GM18499 (cell line): ENCODE results near the gene SERPINB1.
"Not testable (repeated sequence)": the region's sequence is repeated elsewhere in the genome, so short reads cannot be mapped to it uniquely, and the experiment has no call there.

ENCODE experiments used
- ATAC-seq: cut with Tn5 transposase; IDR thresholded peaks from one replicate; pipeline ENCODE4 v1.9.1; 2021; ENCODE audit warnings: moderate number of reproducible peaks; ENCODE audit not compliant: insufficient read depth, unreplicated experiment

The SERPINB1 gene

DNA sequence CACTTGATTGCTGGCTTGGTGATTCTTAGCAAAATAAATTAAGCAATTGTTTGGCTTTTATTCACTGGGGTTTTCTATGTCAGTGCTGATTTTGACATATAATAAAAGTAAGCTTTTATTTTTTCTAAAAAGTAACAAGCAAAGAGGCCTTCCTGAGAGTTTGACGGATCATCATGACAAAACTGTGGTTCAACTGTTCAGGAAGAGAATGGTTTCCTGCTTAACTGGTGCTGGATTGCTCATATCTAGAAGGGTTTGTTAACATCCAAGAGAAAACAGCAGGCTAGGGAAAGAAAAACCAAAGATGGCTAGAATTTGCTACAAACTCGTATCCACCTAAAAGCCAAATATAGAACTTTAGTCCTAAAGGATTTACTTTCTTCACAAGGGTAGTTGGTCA, 21.2 kb downstream of the SERPINB1 start:
- ATAC-seq: no peak

DNA sequence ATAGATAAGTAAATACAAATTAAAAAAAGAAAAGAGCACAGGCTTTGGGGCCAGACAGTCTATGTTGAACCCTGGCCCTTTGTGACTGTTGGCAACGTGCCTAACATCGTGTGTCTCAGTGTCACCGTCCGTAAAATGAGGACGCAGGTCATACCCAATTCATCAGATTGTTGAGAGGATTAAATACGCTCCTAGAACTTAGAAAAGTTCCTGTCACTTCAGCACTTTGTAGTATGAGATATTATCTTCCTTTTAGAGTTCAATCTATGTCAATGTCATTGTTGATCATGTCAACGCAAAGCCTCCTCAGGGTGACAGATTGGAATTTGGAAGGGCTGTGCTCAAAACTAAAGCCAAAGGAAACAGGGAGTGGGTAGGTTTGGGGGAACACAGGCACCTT, 21.7 kb downstream of the SERPINB1 start:
- no peak for ATAC-seq

DNA sequence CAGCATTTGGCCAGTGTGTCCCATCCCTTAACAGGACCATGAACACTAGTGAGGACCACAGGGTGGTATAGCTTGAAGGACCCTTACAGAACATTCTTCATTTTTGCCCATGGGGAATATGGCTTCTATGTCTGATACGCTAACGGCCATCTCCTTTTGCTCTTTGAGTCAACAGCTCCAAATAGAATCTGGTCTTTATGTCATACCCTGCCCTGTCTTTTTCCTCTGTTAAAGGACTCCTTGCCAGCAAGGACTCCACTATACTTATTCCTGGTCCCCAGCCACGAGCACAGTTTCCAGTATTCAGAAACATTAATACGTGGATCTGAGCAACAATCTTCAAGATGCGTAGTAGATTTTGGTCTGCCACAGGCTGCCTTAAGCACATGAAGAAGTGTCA, 22.5 kb downstream of the SERPINB1 start:
- ATAC-seq: no peak

DNA sequence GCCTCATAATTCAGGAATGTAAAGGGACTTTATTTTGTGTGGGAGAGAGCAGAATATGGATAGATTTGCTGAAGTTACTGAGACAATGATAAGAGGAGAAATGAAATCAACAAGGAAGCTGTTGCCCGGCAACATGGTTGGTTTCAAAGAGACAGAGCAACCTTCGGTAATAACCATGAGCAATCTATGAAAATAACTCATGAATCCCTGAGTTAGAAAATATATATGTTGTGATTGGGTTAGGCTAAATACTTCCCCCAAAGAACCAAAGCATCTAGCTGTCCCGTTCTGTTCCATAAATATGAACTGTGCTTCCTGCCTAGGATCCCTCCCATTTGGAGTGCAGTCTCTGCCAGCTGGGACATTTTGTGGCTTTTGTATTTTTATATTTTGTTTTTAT, 23.1 kb downstream of the SERPINB1 start:
- ATAC-seq: no peak

DNA sequence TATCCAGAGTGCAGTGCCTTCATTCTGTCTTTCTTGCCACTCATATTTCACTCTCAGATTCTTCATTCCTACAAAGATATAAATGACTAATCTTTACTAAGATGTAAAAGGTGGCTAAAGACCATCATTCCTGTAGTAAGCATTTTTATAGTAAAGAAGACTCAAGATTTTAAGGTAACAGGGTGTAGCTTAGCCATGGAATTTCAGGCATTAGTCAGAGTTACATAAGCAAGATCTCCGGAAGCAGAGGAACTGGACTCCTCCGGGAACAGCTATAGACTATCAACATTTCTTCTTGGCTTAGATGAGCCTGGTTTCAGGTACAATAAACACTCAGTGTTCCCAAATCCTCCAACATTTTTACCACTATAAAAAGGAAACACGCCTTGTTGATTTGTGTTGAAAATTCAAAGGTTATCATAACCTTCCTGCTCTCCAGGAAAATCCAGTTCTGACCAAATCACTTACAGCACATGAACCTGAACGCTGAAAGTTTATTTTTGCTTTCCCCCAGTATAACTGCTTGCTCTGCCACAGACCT, 23.7 kb downstream of the SERPINB1 start:
- ATAC-seq: no peak

DNA sequence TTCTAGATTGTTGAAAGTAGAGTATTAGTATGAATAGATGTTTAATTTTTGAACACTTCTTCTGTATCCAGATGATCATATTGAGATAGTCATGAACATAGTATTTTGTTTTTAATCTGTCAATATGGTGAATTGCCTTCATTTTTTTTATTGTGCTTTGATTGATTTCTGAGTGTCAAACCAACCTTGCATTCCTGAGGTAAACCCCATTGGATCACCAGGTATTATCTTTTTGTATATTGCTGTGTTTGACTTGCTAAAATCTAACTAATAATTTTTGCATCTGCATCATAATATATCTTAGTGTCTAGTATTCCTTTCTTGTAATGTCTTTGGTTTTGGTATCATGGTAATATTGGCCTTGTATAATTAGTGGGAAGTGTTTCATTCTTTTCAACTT, 25.5 kb downstream of the SERPINB1 start:
- no peak for ATAC-seq

DNA sequence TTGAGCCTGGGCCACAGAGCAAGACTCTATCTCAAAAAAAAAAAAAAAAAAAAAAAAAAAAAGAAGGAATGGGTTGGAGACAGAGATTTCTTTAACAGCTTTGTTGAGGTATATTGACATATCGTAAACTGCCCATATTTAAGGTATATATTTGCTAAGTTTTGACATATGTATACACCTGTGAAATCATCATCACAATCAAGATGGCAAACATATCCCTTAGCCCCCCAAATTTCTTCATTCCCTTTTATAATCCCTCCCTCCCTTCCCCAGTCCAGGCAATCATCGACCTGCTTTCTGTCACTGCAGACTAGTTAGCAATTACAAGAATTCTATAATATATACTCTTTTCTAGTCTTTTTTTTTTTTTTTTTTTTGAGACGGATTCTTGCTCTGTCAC, 29.0 kb downstream of the SERPINB1 start:
- no peak for ATAC-seq

DNA sequence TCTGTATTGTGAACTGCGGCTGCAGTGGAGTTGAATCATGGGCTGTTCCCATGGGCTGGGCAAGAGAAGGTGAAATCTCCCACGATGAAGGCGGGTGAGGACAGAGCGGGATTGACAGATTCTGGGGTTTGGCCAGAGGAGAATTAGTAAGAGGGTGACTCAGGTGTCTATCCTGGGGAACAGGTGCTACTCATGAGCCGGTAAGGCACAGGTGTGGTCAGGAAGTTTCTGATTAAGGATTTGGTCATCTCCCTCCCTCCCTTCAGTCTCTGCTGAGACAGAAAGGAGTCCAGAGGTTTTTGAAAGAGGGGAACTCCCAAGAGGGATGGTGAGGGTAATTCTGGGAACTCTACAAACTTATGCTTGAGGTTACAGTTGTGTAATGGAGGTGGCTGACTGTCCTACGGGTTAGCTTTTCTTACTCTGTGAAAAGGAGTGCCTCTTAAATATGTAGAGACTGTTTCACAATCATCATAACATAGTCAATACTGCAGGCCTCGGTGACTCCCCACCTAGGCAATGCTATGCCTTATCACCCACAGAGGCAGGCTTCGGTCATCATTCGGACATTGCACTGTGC, 31.5 kb downstream of the SERPINB1 start:
- no peak for ATAC-seq

DNA sequence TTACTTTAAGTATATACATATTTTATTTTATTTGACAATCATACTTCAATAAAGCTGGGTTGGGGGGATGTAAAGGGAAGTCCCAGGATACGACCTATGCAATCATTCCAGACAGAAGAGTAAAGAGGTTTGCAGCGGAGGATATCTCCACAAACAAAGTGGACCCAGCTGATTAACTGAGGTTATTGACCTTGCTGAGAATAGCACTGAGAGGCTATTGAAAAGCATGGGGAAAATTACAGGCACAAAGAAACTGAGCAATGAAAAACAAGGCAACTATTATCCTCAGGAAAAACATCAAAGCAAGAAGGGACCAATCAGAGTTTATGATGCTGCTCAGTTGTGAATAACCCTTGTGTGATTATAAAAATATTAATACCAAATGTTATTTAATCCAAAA, 32.6 kb downstream of the SERPINB1 start:
- no peak for ATAC-seq

DNA sequence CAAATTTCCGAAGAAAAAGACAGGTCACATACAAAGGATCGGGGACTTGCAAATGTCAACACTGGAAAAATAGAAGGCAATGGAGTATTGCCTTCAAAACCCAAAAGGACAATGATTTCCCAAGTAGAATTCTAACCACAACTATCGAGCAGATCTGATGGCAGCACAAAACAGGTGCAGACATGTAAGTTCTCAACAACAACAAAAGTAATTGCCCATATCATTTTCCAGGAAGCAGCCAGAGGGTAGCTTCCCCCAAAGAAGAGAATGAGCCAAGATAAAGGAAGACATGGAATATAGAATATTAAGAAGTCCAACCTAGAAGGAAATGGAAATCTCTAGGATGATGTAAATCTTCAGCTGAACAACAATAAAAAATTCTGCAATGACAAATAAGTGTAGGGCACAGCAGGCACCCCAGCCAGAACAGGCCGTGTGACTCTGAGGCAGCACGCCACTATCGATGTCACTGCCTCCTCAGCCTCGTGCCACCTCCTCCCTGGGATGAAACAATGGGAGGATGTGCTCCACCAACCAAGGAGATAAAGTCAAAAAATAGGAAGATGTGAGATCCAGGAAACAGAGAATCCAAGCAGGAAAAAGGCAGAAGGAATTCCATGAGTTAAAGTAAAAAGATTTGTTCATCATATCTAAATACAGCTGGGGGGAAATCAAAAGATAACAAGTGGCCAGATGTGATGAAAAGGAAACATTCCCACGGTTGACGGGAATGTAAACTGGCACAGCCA, 34.1 kb downstream of the SERPINB1 start:
- ATAC-seq: no peak

DNA sequence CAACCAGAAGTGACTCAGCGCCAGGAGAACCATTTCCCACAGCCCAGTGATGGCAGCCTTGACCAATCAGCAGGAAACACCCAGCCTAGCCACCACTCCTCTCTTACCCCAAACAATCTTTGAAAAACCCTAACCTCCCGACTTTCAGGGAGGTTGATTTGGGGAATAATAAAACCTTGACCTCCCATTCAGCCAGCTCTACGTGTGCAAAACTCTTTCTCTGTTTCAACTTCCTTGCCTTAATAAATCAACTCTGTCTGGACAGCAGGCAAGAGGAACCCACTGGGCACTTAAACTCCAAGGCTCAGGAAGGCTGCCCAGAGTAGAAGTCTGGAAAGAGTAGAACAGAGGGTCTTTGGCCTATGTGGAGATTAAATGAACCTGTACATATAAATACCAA, 35.0 kb downstream of the SERPINB1 start:
- ATAC-seq: no peak

DNA sequence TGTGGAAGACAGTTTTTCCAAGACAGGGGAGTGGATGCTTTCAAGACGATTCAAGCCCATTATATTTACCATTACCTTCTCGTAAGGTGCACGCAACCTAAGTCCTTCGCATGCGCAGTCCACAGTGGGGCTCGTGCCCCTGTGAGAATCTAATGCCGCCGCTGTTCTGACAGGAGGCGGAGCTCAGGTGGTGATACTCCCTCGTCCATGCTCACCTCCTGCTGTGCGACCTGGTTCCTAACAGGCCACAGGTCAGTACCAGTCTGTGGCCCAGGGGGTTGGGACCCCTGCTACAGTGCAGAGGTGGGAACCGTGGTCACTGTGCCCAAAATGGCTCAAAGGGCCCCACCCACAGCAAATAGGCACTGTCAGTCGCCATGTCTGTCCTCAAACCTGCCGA, 36.6 kb downstream of the SERPINB1 start:
- ATAC-seq: no peak

DNA sequence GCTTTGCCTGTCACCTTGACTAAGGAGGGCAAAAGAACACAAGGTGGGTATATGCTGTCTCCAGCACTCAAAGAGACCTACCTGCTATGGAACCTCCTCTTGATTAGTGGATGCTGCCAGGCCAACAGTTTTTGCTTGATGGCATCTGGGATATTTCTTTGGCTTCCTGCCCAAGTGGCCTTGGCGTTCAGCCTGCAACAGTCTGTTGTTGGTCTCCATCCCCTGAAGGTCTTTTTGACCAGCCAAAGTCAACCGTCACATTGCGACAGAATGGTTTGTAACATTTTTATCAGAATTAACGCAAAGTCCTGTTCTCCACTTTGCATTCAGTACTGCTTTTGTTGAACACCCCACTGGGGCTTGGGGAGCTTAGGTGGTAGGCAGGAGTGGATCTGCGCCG, 37.1 kb downstream of the SERPINB1 start:
- no peak for ATAC-seq

DNA sequence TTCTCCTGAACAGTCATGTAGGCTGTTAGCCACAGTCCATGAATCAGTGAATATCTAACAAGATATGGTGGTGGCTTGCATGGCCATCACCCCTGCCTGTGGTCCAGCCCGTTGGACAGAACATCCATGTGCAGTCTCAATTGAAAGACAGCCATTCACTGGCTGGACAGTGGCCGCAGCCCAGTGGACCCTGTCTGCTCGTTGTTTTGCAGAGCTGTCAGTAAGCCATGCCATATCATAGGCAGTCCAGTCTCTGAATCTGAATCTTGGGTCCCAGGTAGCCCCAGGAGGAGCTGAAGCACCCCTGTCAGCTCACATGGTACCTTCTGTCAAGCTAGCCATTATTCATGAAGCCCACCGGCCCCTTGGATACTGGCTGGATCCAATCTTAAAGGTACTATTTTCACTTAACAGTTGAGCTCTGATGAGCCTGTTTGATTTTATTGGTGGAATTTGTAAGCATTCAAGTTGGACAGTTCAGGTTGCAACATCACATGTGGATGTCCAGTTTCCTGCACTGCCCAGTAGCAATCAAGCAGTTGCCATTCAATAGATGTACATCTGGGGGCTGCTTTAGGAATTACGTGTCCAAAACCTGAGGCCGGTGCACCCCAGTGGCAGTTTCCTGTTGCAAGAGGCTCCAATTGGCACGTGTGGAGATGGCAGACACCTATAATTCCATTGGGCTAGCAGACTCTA, 37.8 kb downstream of the SERPINB1 start:
- ATAC-seq: no peak

DNA sequence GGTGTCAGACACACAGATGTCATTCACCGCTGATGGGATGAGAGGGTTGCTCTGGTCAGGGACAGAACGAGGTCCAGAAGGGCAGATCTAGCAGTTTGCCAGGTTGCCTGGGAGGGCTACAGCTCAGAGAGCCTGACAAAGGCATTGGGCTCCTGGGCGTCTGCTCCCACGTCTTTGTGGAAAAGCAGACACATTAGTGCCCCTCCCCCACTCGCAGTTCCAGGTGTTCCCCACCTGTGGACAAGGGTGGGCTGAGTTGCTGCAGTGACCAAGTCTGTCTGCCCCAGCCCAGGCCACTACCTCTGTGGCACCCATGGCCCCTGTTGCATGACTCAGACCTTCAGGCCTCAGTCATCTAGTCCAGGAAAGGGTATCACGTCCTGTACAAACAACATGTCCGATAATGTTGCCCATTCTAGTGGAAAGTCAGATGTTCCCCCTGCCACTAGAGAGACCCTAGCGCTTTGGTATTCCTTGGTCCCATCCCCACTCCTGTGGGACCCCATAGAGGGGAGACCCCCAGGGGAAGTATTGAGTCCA, 39.1 kb downstream of the SERPINB1 start:
- no peak for ATAC-seq

DNA sequence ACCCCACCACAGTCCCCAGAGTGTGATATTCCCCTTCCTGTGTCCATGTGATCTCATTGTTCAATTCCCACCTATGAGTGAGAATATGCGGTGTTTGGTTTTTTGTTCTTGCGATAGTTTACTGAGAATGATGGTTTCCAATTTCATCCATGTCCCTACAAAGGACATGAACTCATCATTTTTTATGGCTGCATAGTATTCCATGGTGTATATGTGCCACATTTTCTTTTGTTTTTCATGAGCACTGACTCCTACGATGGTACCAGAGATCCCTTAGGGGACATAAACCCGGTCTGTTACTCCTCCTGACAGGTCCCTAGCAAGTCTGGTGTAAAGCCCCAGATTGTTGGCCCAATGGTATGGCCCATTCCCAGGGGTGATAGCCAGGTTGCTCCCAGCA, 40.0 kb downstream of the SERPINB1 start:
- ATAC-seq: not testable (repeated sequence)

DNA sequence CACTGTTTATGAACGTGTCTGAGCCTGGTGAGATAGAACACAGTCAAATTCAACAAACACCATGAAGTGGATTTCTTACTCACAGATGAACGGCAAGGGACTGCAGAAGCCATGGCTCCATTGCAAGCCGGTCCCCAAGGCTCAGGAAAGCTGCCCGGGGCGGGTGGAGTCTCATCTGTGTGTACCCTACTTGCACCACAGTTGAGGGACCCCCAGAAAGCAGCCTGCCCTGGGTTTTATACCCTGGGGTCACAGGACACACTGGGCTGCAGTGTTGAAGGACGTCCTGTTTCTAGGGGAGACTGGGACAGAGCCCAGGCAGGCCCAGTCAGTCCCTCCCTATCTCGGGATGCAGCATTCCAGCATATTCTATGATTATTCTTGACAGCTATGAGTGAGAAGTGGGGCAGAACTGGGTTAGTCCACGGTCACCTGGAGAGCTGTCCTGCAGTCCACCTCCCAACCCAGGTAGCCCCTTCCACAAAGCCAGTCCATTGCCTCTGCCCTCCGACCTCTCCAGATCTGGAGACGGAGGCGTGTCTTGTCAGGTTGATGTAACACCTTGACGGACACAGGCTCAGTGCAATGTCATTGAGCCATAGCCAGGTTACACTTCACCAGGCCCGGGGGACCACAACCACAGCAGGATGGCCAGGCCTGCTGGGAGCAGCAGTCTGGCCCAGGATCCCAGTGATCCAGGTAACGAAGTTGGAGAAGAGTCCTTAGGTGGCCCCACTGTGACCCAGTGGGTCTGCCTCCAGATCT, 40.9 kb downstream of the SERPINB1 start:
- ATAC-seq: no peak

DNA sequence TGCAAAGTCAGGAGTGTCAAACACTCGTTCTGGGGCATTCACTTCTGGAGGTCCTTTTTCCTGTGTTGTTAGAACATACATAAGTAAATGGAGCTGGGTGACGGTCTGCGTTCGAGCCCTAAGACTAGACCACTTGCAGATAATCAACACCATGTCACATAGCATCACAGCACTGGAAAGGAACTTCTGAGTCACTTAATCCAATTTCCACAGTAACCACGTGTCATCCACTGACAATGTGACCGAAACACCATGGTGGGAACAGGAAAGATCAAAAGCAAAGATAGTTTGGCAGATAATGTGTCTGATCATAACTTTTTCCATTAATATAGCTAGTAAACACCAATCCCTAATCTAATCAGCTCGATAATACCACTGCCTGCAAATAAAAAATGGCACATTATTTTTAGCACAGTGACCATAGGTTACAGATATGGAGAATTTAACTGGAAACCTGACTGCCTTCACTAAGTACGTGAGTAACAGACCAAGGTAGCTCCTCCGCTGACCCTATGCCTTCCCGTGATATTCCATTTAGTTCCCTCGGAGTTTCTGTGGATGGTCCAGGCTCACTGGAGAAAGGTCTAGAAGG, 41.6 kb downstream of the SERPINB1 start:
- ATAC-seq: no peak

DNA sequence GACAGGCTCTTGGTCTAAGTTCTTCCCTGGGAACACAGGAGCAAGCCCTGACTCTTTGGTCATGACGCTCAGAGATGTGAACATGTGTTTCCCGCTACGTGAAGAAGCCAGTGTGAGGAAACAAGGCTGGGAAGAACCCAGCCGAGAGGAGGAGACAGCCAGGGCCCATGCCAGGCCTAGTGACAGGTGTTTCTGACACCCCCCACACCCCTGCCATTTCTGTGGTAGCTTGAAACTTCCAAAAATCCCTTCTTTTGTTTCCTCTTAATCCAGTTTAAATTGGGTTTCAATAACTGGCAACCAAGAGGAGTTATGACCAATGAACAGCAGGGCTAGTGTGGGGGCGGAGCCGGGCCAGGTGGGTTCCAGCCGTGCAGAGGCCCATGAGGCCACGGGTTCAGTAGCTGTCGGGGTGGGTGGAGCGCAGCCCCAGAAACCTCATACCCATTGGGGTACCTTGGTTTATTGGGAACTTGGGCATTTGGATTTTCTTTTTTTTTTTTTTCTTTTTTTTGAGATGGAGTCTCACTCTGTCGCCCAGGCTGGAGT, 43.0 kb downstream of the SERPINB1 start:
- no peak for ATAC-seq

DNA sequence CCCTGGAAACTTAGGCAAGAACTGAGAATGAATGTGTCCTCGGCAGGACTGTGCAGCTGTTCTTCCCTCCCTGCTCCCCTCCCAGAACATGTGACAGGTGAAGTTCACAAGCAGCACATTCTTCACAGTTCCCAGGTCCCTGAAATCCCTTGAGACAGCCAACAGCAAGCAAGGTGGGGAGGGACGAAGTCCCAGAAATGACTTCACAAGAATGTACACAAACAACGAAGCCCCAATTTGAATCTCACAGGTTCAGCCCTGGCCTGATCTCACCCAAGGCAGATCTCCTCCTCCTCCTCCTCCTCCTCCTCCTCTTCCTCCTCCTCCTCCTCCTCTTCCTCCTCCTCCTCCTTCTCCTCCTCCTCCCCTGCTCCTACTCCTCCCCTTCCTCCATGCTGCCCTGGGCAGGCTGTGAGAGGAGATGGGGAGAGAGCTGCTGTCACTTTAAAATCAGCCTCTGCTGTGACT, 44.1 kb downstream of the SERPINB1 start:
- ATAC-seq: no peak
